ENCODE data around the gene DTNA.

DTNA gene

DNA sequence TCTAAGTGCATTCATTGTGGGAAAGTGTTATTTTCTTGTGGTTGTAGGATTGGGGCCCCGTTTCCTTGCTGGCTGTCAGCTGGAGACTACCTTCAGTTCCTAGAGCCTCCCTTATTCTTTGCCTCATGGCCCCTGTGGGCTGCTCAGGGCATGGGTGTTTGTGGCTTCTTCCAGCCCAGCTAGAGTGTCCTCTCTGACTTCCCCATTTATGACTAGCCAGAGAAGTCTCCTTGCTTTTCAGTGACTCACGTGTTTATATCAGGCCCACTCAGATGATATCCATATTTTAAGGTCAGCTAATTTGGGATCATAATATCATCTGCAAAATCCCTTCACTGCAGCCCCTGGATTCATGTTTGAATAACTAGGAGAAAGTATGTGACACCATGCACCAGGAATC, 62.8 kb downstream of the DTNA start:
- no peak for DNase-seq (ENCODE audit: low read depth)

DNA sequence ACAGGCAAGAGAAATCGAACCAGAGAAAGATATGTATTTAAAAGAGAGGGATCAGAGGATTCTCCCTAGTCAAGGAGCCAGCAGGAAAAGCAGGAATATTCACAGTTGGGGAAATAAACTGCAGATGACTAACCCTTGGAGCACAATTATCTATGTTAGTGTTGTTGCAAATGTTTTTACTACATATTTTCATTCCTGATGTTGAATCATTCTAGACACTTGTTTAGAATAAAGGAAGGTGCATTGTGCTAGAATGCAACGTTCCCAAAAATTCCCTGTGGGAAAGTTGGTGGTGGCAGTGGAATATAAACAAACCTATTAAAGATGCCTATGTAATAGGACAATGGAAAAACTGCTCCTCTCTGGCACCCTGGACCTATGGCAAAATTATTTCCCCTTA, 63.3 kb downstream of the DTNA start:
- DNase-seq (ENCODE audit: low read depth), result no peak

GRCh38 chr18:34773961-34774766, 64.1 kb downstream of the DTNA start:
- DNase-seq (ENCODE audit: low read depth), result no peak

DNA sequence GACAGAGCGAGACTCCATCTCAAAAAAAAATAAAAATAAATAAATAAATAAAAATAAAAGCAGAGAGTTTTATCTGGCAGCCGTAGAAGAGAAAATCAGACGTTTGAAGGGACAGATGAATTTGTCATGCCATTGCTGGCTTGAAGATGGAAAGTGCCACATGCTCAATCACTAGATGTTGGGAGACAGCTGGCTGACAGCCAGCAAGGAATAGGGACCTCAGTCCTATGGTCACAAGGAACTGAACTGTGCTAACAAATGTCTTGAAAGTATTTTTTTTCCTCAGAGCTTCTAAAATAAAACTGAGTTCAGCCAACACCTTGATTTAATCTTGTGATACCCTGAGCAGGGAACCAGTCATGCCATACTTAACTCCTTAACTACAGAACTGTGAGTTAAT, 65.4 kb downstream of the DTNA start:
- DNase-seq (ENCODE audit: low read depth), result no peak

DNA sequence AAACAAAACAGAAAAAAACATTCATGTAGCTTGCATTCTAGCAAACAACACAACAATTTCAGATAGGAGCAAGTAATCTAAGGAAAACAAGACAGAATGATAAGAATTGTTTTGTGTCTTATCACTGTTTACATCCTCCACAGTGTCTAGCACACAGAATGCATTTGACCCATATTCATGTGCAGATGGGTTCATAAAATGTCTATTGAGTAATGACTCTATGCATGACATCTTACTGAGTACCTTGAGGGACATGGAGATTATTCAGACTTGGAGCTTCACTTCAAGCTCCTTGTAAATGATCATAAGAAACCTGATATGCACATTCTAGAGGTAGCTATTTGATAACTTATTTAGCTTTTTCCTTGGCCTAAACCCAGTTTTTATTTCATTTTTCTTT, 69.0 kb downstream of the DTNA start:
- no peak for DNase-seq (ENCODE audit: low read depth)

- DNase-seq (ENCODE audit: low read depth), result no peak
These were observed 70.8 kb downstream of the DTNA start for GRCh38 chr18:34780856-34781255.

DNA sequence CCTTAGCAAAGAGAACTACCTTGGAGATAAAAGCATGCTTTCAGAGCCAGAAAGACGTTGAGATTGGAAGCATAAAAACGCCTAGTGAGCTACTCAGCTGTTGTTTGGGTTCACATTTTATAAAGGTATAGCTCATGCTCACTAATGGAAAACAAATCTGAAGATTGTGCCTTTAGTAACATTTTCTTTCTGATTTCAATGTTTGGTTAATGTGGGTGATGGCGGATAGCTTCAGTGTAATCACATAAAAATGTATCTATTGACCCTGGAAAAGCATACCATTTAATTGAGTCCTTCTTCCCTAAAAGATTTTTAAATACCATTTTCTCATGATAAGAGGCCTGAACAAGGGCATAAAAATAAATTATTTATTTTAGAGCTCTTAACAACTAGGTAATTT, 73.4 kb downstream of the DTNA start:
- DNase-seq (ENCODE audit: low read depth), result no peak

DNA sequence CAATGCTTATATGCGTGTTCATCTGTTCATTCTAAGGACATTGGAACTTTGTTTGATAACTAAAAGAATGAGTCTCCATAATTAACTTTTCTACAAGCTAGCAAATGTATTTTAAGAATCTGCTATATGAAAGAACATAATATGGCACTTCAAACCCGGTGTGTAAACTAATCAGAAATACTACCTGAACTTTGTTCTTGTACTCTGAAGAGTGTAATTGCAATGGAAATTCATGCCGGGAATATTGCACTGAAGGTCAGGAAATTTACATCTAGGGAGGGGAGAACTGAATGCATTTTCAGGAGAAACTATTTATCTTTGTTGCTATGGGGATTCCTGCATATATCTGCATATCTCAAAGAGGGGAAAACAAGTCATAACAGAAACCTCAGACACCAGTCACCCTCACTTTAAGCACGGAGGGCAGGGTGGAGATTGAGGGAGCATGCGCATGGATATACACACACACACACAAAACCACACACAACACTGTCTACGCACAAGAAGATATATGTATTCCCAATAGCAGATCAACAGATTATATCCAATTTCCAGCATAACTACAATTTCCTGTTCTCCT, 76.2 kb downstream of the DTNA start:
- no peak for DNase-seq (ENCODE audit: low read depth)

DNA sequence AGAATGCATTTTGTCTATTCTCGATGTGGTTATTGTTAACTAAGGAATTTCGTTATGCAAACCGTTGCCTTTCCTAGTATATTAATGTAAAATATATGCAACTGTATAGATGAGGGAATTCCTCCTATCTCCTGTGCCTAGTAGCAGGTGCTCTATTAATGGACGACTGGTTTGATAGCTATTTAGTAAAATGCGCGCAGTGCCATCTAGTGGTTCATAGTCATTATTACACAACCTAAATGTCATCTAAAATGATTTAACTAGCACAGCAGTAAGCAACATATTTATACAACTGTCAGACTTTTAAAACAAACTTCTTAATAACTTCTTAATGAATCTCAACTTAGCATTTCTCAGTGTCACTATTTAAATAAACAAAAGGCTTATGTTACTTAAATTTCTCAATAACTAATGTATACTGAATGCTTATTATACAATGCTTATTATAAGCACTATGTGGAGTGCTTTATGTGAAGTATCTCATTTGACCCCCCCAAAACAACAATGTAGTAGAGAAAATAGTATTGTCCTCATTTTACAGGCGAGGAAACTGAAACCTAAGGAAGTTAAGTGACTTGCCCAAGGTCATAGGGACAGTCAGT, 77.9 kb downstream of the DTNA start:
- no peak for DNase-seq (ENCODE audit: low read depth)

- DNase-seq (ENCODE audit: low read depth), result no peak
These were observed 79.8 kb downstream of the DTNA start for GRCh38 chr18:34789768-34790344.

DNA sequence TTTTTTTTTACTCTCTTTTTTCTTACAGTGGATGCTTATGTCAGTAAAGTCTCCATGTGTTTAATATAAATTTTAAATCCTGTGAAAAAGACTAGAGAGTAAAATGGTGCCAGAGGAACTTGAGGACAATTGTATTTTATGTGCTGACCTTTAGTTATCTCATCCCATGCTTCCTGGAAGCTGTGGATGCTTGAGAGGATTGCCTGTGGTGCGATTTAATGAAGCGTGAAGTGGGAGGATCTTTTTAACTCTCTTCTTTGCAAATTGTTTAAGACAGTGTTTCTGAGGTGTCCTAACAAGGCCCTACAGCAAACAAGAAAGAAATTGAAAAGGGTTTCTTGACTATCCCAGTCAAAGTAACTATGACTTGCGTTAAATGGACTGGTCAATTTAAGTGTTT, 84.2 kb downstream of the DTNA start:
- DNase-seq (ENCODE audit: low read depth), result no peak

GRCh38 chr18:34795070-34795732, 85.1 kb downstream of the DTNA start:
- DNase-seq (ENCODE audit: low read depth), result no peak

GRCh38 chr18:34796035-34796657, 86.0 kb downstream of the DTNA start:
- DNase-seq (ENCODE audit: low read depth), result no peak

- DNase-seq (ENCODE audit: low read depth), result no peak
These were observed 89.2 kb downstream of the DTNA start for GRCh38 chr18:34799291-34799690.

GRCh38 chr18:34800381-34800780, 90.3 kb downstream of the DTNA start:
- DNase-seq (ENCODE audit: low read depth), result no peak

- DNase-seq (ENCODE audit: low read depth), result no peak
These were observed 91.7 kb downstream of the DTNA start for GRCh38 chr18:34801774-34802173.

GRCh38 chr18:34802959-34803358, 92.9 kb downstream of the DTNA start:
- no peak for DNase-seq (ENCODE audit: low read depth)

- no peak for DNase-seq (ENCODE audit: low read depth)
These were observed 93.8 kb downstream of the DTNA start for GRCh38 chr18:34803877-34804400.

DNA sequence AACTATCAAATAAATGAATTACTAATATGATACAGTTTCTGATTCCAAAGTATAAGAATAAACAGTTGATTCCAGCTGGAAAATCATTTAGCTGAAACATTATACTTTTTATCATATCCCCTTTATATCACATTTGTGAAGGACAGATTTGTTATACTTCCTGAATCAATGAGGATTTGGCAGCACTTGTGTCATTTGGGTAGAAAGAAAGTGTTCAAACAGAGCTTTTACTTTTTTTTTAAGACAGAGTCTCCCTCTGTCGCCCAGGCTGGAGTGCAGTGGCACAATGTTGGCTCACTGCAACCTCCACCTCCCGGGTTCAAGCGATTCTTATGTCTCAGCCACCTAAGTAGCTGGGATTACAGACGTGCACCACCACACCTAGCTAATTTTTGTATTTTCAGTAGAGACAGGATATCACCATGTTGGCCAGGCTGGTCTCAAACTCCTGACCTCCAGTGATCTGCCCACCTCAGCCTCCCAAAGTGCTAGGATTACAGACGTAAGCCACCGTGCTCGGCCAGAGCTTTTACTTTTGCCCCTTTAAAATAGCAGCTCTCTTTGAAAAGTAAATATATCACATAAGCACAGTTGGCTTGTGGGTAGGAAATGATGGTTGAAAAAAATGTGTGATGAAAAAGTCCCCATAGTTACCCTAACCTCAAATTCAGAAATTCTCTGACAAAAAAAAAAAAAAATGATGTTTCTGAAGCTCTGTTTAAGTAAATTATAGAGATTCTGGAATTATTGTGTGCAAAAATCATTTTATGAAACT, 95.2 kb downstream of the DTNA start:
- DNase-seq (ENCODE audit: low read depth), result no peak

DNA sequence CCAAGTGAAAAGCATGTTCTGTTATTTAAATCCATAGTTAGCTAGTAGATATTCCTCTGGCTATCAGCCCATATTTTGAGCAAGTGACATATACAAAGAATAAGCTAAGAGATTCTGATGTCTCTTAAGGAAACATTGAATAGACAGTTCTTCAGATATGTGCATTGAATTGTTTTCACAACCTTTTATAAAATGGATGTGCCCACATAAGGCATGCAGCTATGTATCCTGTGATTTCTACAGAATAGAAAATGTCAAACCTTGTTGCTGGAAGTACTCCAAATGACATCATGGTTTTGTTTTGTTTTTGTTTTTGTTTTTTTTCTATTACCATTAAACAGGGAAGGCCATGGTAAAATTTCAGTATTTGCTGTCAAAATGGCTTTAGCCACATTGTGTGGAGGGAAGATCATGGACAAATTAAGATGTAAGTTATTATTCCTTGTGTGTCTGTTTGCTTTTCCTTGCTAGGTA, 95.8 kb downstream of the DTNA start:
- no peak for DNase-seq (ENCODE audit: low read depth)

GRCh38 chr18:34806527-34806926, 96.4 kb downstream of the DTNA start:
- DNase-seq (ENCODE audit: low read depth), result no peak
